Measurements from ENCODE around the gene GSTA1. TPM values are rescaled to one million over a fixed set of nuclear protein-coding genes. Genes with fewer than 3 reads are reported as not detected.
"Not testable (repeated sequence)": the region's sequence is repeated elsewhere in the genome, so short reads cannot be mapped to it uniquely, and the experiment has no call there.

Gene GSTA1
- total and polyA plus RNA-seq, 2 experiments from 2014 or later = 0.11 to 0.45 TPM

DNA sequence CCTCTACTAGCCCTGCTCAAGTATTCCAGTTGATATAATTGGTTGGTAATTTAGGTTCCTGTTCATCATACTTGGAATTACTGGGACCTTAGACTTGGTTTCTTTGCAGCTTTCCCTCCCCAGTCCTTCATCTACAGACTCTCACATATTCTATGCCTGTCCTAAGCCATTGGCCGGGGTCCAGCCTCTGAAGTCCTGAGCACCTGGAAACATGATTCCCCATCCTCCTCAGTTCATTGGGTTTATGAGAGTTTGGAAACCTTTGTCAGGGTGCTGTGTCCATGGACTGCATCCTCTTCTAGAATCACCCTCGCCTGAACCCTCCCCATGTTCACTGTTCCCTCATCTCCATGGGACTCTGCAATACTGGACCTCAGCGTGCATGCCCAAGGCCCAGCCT lies 49.2 kb downstream of the GSTA1 start:
- H3K27ac ChIP-seq = no peak overlapping the region
- H3K4me1 ChIP-seq (ENCODE audit: insufficient read depth) = peaks cover 41% of the 10 kb centered on the region
- in situ Hi-C loops (cut with MboI) = no loop called here
- no peaks in the 10 kb centered on the region for H3K79me2 ChIP-seq (ENCODE audit: insufficient read depth)
- WGBS, 2 experiments (ENCODE audit: low coverage in 1 of 2, low lambda C conversion rate in 2 of 2, missing lambda C conversion rate in 2 of 2) = 92 to 97% methylated on average over 3 of the region's 3 CpGs
- H4K20me1 ChIP-seq (ENCODE audit: insufficient read depth) = no peaks in the 10 kb centered on the region
- no peaks in the 10 kb centered on the region for H3K36me3 ChIP-seq (ENCODE audit: low read depth)
- H3K4me3 ChIP-seq = no peak overlapping the region
- H3K9ac ChIP-seq = no peak overlapping the region
- no peaks in the 10 kb centered on the region for H3K9me2 ChIP-seq (ENCODE audit: insufficient read depth)
- H3K9me3 ChIP-seq (ENCODE audit: low read depth) = no peaks in the 10 kb centered on the region
- no peak overlapping the region for H3K4me2 ChIP-seq (ENCODE audit: unreplicated experiment)
- no peak overlapping the region for H2AFZ ChIP-seq
- H3F3A ChIP-seq (ENCODE audit: insufficient read depth) = peaks cover 35% of the 10 kb centered on the region
- H3K27me3 ChIP-seq (replicated peaks; ENCODE audit: insufficient read depth) = no peaks in the 10 kb centered on the region
- TF ChIP-seq EZH2phosphoT487 (IDR thresholded peaks at IDR 0.05; ENCODE audit: insufficient read depth, low read depth) (no peak), EZH2 (IDR thresholded peaks at IDR 0.05; ENCODE audit: insufficient read depth, poor library complexity, severe bottlenecking) (no peak)
- DNase-seq = no peak

GRCh38 chr6:52753137-52753536 lies 50.5 kb downstream of the GSTA1 start:
- H3K36me3 ChIP-seq (ENCODE audit: low read depth); H4K20me1 ChIP-seq (ENCODE audit: insufficient read depth); H2AFZ ChIP-seq; H3K9me2 ChIP-seq (ENCODE audit: insufficient read depth); H3K79me2 ChIP-seq (ENCODE audit: insufficient read depth); H3K27me3 ChIP-seq (replicated peaks; ENCODE audit: insufficient read depth); in situ Hi-C loops (cut with MboI); H3K4me3 ChIP-seq; H3K9me3 ChIP-seq (ENCODE audit: low read depth); H3K9ac ChIP-seq: not testable (repeated sequence)
- WGBS, 2 experiments (ENCODE audit: low coverage in 1 of 2, low lambda C conversion rate in 2 of 2, missing lambda C conversion rate in 2 of 2) = 29 to 36% methylated on average over 2 of the region's 2 CpGs
- Histone ChIP-seq H3F3A (ENCODE audit: insufficient read depth) (peaks cover 24% of the 10 kb centered on the region), H3K4me2 (ENCODE audit: unreplicated experiment) (peak overlapping the region; percentile 8), H3K4me1 (ENCODE audit: insufficient read depth) (peaks cover 32% of the 10 kb centered on the region), H3K27ac (peak overlapping the region; percentile 45)
- peak; percentile 77 for DNase-seq

GRCh38 chr6:52752310-52752709 lies 51.3 kb downstream of the GSTA1 start:
- Histone ChIP-seq H3K27ac (no peak overlapping the region), H3K27me3 (replicated peaks; ENCODE audit: insufficient read depth) (no peaks in the 10 kb centered on the region), H3F3A (ENCODE audit: insufficient read depth) (peaks cover 26% of the 10 kb centered on the region), H3K4me2 (ENCODE audit: unreplicated experiment) (no peak overlapping the region), H3K9me3 (ENCODE audit: low read depth) (no peaks in the 10 kb centered on the region), H4K20me1 (ENCODE audit: insufficient read depth) (no peaks in the 10 kb centered on the region), H3K4me1 (ENCODE audit: insufficient read depth) (peaks cover 32% of the 10 kb centered on the region), H3K79me2 (ENCODE audit: insufficient read depth) (no peaks in the 10 kb centered on the region), H2AFZ (no peak overlapping the region), H3K4me3 (no peak overlapping the region), H3K9me2 (ENCODE audit: insufficient read depth) (no peaks in the 10 kb centered on the region), H3K9ac (no peak overlapping the region), H3K36me3 (ENCODE audit: low read depth) (no peaks in the 10 kb centered on the region)
- DNase-seq = no peak
- TF ChIP-seq EZH2phosphoT487 (IDR thresholded peaks at IDR 0.05; ENCODE audit: insufficient read depth, low read depth) (no peak), EZH2 (IDR thresholded peaks at IDR 0.05; ENCODE audit: insufficient read depth, poor library complexity, severe bottlenecking) (no peak)
- in situ Hi-C loops (cut with MboI) = no loop called here

DNA sequence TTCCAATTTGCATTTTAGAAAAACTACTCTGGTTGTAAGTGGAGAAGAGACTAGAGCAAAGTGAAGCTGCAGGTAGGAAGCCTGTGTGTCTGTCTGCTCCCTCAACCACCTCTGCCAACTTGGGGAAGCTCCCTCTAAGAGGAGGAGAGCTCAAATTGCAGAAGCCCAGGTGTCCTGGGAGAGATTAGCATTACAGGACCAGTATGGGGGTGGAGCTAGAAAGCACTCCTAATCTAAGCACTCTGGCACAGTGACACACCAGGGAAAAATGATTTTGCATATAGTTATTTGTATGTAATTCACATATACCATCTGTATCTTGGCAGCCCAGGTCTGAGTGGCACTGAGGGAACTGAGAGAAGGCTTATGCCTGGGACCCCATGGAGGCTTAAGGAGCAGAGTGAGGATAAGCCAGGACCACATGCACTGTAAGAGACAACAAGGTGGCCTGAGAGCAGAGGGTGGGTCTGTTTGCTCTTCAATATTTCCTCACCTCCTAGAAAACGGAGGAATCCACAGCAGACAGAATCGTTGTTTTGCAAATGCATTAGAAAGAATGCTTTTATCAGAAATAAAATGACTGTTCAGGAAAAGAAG lies 54.0 kb downstream of the GSTA1 start:
- H3K4me3 ChIP-seq = no peak overlapping the region
- no peaks in the 10 kb centered on the region for H3K36me3 ChIP-seq (ENCODE audit: low read depth)
- H4K20me1 ChIP-seq (ENCODE audit: insufficient read depth) = no peaks in the 10 kb centered on the region
- H3K4me2 ChIP-seq (ENCODE audit: unreplicated experiment) = no peak overlapping the region
- TF ChIP-seq EZH2phosphoT487 (IDR thresholded peaks at IDR 0.05; ENCODE audit: insufficient read depth, low read depth) (no peak), EZH2 (IDR thresholded peaks at IDR 0.05; ENCODE audit: insufficient read depth, poor library complexity, severe bottlenecking) (no peak)
- no peak for DNase-seq
- in situ Hi-C loops (cut with MboI) = no loop called here
- H3K9me2 ChIP-seq (ENCODE audit: insufficient read depth) = no peaks in the 10 kb centered on the region
- H3K79me2 ChIP-seq (ENCODE audit: insufficient read depth) = no peaks in the 10 kb centered on the region
- H3K9me3 ChIP-seq (ENCODE audit: low read depth) = no peaks in the 10 kb centered on the region
- no peak overlapping the region for H3K27ac ChIP-seq
- H3F3A ChIP-seq (ENCODE audit: insufficient read depth) = peaks cover 32% of the 10 kb centered on the region
- no peaks in the 10 kb centered on the region for H3K27me3 ChIP-seq (replicated peaks; ENCODE audit: insufficient read depth)
- H3K9ac ChIP-seq = no peak overlapping the region
- peaks cover 37% of the 10 kb centered on the region for H3K4me1 ChIP-seq (ENCODE audit: insufficient read depth)
- H2AFZ ChIP-seq = no peak overlapping the region
- 86 to 91% methylated on average over 2 of the region's 2 CpGs for WGBS, 2 experiments (ENCODE audit: low coverage in 1 of 2, low lambda C conversion rate in 2 of 2, missing lambda C conversion rate in 2 of 2)

DNA sequence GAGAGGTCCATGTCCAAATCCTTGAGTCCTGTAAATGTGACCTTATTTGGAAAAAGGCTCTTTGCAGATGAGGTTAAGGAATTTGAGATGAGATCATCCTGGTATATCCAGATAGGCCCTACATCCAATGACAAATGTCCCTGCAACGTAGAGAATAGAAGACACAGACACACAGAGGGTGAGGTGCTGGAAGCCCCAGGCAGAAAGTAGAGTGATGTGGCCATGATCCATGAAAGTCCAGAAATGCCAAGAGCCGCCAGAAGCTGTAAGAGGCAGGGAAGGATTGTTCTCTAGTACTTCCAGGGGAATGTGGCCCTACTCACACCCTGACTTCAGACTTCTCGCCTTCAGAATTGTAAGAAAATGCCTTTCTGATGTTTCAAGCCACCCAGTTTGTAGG lies 56.3 kb downstream of the GSTA1 start:
- H3K9me3 ChIP-seq (ENCODE audit: low read depth); H3K4me3 ChIP-seq; H3K79me2 ChIP-seq (ENCODE audit: insufficient read depth); H3K36me3 ChIP-seq (ENCODE audit: low read depth); H3K27me3 ChIP-seq (replicated peaks; ENCODE audit: insufficient read depth); in situ Hi-C loops (cut with MboI); H3K9me2 ChIP-seq (ENCODE audit: insufficient read depth); H4K20me1 ChIP-seq (ENCODE audit: insufficient read depth): not testable (repeated sequence)
- Histone ChIP-seq H3K4me1 (ENCODE audit: insufficient read depth) (peaks cover 17% of the 10 kb centered on the region), H3K4me2 (ENCODE audit: unreplicated experiment) (peak overlapping the region; percentile 54), H2AFZ (peak overlapping the region; percentile 12; the same call in 1 of the 2 replicates), H3K27ac (peak overlapping the region; percentile 64), H3F3A (ENCODE audit: insufficient read depth) (peaks cover 16% of the 10 kb centered on the region), H3K9ac (peak overlapping the region; percentile 30; the same call in 1 of the 2 replicates)
- peak; percentile 60 for DNase-seq
- 16 to 18% methylated on average over 3 of the region's 3 CpGs for WGBS, 2 experiments (ENCODE audit: low coverage in 1 of 2, low lambda C conversion rate in 2 of 2, missing lambda C conversion rate in 2 of 2)
